ENCODE measurements around the gene UST.
"Not testable (repeated sequence)": the region's sequence is repeated elsewhere in the genome, so short reads cannot be mapped to it uniquely, and the experiment has no call there.

Gene UST

GRCh38 chr6:148947621-148948444 is 201.0 kb downstream of the UST start:
- DNase-seq (ENCODE audit: low read depth in 2 of 2): peak; percentile 42 to 49

- DNase-seq (ENCODE audit: low read depth in 2 of 2): no peak
These were observed 204.8 kb downstream of the UST start for GRCh38 chr6:148951662-148952061.

GRCh38 chr6:148952147-148953035 is 205.6 kb downstream of the UST start:
- DNase-seq (ENCODE audit: low read depth in 2 of 2): no peak

DNA sequence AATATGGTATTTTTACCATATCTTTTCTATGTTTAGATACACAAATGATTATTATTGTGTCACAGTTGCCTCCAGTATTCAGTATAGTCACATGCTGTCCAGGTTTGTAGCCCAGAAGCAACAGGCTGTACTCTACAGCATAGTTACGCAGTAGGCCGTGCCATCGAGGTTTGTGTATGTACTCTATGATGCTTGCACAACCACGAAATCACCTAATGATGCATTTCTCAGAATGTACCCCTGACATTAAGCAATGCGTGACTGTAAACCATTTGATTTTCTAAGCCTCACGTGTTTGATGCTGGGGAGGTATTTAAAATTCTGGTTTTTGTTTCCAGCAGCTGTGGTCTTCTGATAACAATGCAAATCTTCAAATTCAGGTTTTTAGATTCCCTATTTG is 207.6 kb downstream of the UST start:
- DNase-seq (ENCODE audit: low read depth in 2 of 2): no peak

GRCh38 chr6:148954934-148955333 is 208.1 kb downstream of the UST start:
- DNase-seq (ENCODE audit: low read depth in 2 of 2): no peak

DNA sequence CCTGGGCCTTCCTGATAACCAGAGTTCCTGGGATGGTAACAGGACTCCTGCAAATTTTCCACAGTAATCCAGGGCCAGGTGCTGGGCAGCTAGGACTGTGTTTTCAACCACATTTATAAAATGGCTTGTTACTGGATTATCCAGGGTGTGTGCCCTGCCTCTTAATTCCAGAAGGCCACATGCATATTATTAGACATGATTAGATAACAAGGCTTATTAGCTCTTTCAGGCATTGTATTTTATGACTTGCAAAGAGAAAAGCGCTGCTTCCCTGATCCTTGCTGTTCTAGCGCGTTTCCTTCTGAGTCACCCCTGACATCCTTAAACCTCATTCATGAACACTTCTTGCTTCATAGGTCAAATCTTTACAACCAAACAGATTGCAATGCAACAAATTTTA is 208.6 kb downstream of the UST start:
- no peak for DNase-seq (ENCODE audit: low read depth in 2 of 2)

- not testable (repeated sequence) for DNase-seq (ENCODE audit: low read depth in 2 of 2)
These were observed 209.3 kb downstream of the UST start for GRCh38 chr6:148956163-148956562.

GRCh38 chr6:148957752-148958151 is 210.9 kb downstream of the UST start:
- DNase-seq (ENCODE audit: low read depth in 2 of 2): no peak

DNA sequence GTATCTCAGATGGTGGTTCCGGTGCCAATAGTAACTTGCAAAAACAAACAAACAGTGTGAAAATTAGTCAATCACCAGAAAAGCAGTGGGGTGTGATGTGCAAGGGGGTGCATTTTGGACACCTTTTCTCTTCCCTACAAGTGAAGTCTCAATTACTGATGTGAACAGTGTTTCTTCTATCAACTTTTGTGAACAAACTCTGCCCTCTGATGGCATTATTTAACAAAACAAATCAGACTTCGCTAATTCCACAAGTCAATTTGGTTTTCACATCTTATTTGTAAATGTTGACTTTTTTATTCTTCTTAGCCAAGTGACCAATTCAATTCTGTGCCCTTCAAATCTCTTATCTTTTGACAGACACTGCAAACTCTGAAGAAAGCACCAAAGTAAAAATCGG is 212.2 kb downstream of the UST start:
- DNase-seq (ENCODE audit: low read depth in 2 of 2): no peak

DNA sequence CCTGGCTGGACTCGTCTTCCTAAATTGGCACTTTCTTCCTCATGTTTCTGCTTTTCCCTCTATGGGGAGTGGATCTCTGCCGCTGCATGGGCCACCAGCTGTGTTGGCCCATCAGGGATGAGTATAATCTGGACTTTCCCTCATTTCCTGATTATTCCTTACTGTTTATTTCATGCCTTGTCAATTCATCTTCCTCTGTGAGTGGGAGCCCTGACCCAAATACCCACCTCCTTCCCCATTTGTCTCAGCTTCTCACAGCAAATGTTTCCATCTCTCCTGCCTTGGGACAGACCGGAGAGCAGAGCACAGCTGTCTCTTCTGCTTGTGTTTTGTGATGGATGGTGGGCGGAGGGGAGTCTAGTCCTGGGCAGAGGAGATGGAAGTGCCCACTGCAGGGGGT is 212.7 kb downstream of the UST start:
- DNase-seq (ENCODE audit: low read depth in 2 of 2): no peak

- DNase-seq (ENCODE audit: low read depth in 2 of 2): no peak
These were observed 216.2 kb downstream of the UST start for GRCh38 chr6:148962854-148963515.

GRCh38 chr6:148963738-148964137 is 216.9 kb downstream of the UST start:
- DNase-seq (ENCODE audit: low read depth in 2 of 2): no peak

DNA sequence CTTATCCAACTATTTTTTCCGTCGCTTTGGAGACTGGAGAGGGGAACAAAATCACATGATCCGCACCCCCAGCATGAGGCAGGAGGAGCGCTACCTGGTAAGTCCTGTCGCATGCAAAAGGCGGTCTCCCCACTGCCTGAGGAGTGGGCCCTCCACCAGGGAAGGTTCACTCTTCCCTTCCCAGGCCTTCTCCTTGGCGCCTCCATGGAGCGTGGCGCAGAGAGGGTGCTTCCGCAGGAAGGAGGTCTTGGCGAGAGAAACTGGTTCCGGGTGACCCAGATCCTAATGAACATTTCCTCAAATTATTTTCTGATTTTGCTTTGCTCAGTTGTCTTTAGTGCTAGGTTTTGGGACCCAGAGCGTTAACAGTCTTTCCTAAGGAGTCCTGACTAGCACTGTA is 217.6 kb downstream of the UST start:
- no peak for DNase-seq (ENCODE audit: low read depth in 2 of 2)

DNA sequence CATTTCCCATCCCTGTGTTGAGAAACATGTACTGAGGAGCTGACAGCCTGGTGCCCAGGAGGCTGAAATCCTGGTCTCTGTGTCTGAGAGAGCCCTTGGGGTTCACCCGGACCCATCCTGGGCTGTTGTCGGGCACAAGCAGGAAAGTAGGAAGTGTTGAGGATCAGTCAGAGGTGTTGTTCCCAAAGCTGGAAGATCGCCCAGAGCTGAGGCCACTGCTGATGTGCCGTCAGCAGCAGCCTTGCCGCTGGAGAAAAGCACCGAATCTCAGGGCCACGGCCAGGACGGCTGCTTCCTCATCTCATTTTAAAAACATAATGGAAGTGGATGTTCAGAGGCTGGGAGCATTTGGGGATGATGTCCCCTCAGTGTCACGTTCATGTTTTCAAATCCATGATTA is 218.5 kb downstream of the UST start:
- no peak for DNase-seq (ENCODE audit: low read depth in 2 of 2)

DNA sequence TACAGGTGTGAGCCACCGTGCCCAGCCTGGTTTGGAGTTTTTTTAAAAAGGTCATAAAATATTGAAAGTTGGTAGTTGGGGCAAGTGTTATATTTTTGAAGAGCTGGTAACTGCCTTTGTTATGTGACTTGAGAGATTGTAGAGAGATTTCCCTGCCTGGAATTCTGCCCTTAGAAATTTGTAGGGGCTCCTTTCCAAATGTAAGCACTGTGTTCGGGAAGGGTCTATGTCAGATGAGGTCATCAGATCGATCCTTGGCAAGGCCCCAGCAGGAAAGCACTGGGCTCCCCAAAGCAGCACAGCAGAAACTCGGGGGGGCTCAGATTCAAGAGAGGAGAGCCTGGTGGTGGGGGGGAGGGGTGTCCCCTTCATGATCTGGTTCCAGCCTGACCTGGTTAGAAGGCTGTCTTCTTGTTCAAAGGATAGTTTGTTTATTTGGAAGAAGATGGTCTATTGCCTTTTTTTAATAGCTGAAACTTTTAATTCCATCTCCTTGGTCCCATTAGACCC is 220.2 kb downstream of the UST start:
- DNase-seq (ENCODE audit: low read depth in 2 of 2): no peak

DNA sequence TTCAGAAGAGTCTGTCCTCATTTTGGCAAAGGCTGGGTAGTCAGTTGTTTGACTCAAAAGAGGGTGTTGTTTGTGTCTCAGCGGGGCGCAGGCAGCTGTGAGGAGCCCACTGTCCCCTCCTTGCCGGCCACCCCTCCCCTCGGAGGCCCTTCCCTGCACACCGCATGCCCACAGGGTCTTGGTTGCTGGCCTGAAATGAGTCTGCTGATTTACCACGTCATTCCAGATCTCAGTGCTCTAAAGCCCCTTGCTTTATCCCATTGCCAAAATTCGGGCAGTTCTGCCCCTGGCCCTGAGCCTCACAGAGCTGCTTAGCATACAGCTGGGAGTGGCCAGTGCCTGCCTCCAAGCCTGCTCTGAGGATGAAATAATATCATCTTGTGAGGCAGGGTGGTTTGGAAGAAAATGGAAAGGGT is 220.7 kb downstream of the UST start:
- DNase-seq (ENCODE audit: low read depth in 2 of 2): no peak

DNA sequence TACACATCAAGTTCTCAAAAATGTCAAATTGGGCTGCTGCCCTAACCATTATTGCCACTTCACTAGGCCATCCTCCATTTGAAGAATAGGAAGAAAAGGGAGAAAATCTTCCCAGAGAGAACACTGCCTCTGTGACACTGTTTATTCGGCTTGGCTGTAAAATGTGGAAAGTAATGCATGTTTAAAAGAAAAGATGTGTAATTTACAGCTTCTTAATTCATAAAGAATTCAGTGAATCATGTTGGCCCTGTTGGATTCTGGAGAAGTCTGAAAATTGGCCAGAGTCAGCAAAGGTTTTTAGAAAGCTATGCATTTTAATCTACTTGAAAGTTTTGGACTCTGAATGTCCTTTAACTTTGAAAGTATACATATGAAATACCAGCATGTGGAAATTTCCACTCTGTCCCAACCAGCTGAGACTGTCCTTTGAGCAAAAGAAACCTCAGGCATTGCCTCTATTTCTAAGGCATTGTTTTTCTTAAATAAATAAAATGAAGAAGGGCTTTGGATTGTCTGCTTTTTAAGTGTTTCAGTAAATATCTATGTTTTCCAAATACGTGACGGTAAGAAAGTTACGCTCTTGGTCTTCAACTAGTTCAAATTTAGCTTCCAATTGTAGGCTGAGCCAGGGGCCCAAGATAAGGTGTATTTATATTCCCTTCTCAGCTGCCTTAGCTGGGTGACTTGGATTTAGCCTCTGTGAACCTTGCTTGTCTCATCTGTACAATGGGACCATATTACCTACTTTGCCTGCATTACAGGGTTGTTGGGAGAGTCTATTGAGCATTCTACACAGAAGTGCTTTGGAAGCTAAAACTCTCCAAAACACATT is 222.2 kb downstream of the UST start:
- DNase-seq (ENCODE audit: low read depth in 2 of 2): no peak

DNA sequence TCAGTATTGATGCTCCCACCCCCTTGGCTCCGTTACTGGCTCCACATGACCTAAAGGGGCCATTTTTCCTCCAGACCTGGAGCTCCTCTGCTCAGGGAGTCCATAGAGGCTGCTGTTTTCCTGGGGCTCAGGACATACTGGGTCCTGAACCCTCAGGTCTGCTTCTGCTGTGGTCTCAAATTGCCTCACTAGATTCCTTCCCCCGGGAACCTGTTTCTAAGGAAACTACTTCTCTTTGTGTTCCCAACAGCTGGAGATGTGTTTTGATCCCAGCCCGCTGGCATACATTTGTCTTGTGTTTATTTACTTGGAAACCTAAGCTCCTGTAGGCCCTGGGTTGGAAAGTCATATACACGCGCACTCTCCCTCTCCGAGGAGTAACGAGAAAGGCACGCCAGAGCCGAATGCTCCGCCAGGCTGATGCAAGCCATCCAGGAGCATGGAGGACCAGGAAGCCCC is 222.8 kb downstream of the UST start:
- no peak for DNase-seq (ENCODE audit: low read depth in 2 of 2)

DNA sequence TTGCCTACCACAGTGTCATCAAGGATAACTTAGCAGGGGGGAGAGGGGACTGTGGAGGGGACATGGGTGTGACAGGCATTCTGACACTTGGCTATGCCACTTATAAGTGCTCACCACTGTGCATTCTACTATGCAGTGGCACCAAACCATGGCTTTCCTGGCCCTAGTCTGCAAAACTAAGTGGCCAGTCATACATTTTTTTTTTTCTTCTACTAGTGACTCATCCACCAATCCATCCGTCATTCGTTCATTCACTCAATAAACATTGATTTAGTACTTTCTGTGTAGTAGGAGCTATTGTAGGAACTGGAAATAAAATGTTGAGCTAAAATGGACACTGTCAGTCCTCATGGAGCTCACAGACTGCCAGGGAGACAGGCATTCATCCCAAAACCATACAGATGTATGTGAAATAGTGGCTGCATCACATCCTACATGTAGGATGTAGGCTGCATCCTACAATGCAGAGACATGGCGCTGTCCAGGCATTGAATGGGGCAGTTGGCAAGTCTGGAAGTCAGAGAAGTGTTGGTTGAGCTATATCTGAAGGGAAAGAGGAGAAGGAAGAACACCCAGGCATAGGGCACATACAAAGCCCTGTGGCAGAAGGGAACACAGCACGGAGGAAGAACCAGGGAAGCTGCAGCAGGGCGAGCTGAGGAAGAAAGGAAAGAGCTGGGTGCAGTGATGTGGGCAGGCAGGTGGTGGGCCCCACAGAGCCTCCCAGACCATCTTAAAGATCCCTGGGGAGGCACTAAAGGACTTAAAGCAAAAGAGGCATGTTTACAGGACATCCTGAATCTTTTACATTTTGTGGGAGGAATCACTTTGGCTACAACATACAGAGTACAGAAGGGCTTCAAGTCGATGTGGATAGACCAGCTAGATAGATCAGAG is 224.4 kb downstream of the UST start:
- no peak for DNase-seq (ENCODE audit: low read depth in 2 of 2)

- DNase-seq (ENCODE audit: low read depth in 2 of 2): peak; percentile 16 to 23
These were observed 225.7 kb downstream of the UST start for GRCh38 chr6:148972481-148972880.

Data from stimulated activated CD8-positive, alpha-beta memory T cell treated with anti-CD3 and anti-CD28 coated beads, Interleukin-15, amount 100 ng/mL, for 48 hours (primary cell).